OCI-LY3 (cell line): ENCODE data around the gene R3HDM4.

Experiments
- H2AFZ ChIP-seq: fragments of 200-600, 300-600 bp; shearing (Covaris generic); 2 replicates; pipeline ENCODE4 v1.6.0; 2014; ENCODE audit warnings: antibody characterized with exemption, low read depth, low read length
- H3K27ac ChIP-seq: fragments of 200-600, 300-600 bp; sonication (generic); 2 replicates; pipeline ENCODE4 v1.5.1; 2014; ENCODE audit warnings: mild to moderate bottlenecking, low read length, moderate library complexity, mixed read lengths
- H3K27me3 ChIP-seq: fragments of 200-600, 300-600 bp; sonication (generic); 2 replicates; pipeline ENCODE4 v1.6.1; 2014; ENCODE audit warnings: low read depth, low read length, mixed read lengths
- H3K36me3 ChIP-seq: fragments of 200-600, 300-600 bp; sonication (generic); replicated peaks from 2 replicates; pipeline ENCODE3; 2014; ENCODE audit warnings: low read depth, low read length, mixed read lengths
- H3K4me1 ChIP-seq: fragments of 300-600, 200-600 bp; sonication (generic); 2 replicates; pipeline ENCODE4 v1.6.1; 2014; ENCODE audit warnings: low read length, mixed read lengths
- H3K4me2 ChIP-seq: fragments of 200-600, 300-600 bp; sonication (generic); 2 replicates; pipeline ENCODE4 v1.6.1; 2014; ENCODE audit warnings: low read length, mixed read lengths
- H3K4me3 ChIP-seq: fragments of 300-600, 200-600 bp; sonication (generic); 2 replicates; pipeline ENCODE4 v1.5.1; 2014; ENCODE audit warnings: antibody characterized with exemption, mild to moderate bottlenecking, low read length, moderate library complexity
- H3K79me2 ChIP-seq: fragments of 300-600, 200-600 bp; shearing (Covaris generic); 2 replicates; pipeline ENCODE4 v1.6.1; 2014; ENCODE audit warnings: mild to moderate bottlenecking, low read length, mixed read lengths
- H3K9ac ChIP-seq: fragments of 300-600, 200-600 bp; shearing (Covaris generic); 2 replicates; pipeline ENCODE4 v1.6.0; 2014; ENCODE audit warnings: mild to moderate bottlenecking, low read length, moderate library complexity
- H3K9me3 ChIP-seq: fragments of 200-600, 300-600 bp; shearing (Covaris generic); 2 replicates; pipeline ENCODE4 v1.6.1; 2014; ENCODE audit warnings: low read length, mixed read lengths; ENCODE audit not compliant: insufficient read depth
- H4K20me1 ChIP-seq: fragments of 200-600, 300-600 bp; sonication (generic); 2 replicates; pipeline ENCODE4 v1.6.1; 2016; ENCODE audit warnings: low read length, mixed read lengths; ENCODE audit not compliant: insufficient read depth
- EZH2phosphoT487 ChIP-seq: fragments of 200-600 bp; shearing (Covaris generic); IDR thresholded peaks from 2 replicates; pipeline ENCODE4 v1.6.1; 2018; ENCODE audit warnings: antibody characterized with exemption, mixed run types, low read depth
- TF ChIP-seq, protein P1 (sequence below): fragments of 200-600, 300-600 bp; sonication (generic); IDR thresholded peaks from 2 replicates; pipeline ENCODE4 v1.5.1; 2014; ENCODE audit warnings: antibody characterized with exemption, low read length, low read depth

R3HDM4 gene

DNA sequence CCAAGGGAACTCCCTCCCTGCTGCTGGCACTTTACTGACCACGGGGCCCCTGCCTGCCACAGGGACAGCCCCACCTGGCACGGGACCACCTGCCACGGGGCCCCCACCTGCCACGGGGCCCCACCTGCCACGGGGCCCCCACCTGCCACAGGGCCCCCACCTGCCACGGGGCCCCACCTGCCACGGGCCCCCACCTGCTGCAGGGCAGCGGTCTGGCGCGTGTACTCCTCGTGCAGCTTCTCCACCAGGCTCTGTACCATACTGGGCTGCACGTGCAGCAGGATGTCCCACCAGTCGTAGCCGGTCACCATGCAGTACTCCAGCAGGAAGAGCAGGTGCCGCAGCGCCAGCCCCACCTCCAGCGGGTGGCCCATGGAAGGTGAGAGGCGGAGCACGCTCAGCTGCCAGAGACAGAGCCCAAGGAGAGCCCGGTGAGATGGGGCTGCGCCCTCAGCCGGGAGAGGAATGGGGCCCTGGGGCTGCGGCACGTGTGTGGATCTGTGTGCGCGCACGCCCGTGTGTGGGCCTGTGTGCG is 36.2 kb downstream of the R3HDM4 start:
- Histone ChIP-seq H3K79me2 (no peaks in the 10 kb centered on the region), H3K36me3 (peaks cover 24% of the 10 kb centered on the region), H3K4me2 (no peak overlapping the region), H3K27me3 (no peaks in the 10 kb centered on the region), H3K9ac (no peak overlapping the region), H3K27ac (no peak overlapping the region), H2AFZ (no peak overlapping the region), H4K20me1 (peaks cover 12% of the 10 kb centered on the region; the same call in 1 of the 2 replicates), H3K4me1 (peaks cover 8% of the 10 kb centered on the region), H3K4me3 (no peak overlapping the region), H3K9me3 (no peaks in the 10 kb centered on the region)
- no peak for TF ChIP-seq EZH2phosphoT487
- TF ChIP-seq, protein P1, sequence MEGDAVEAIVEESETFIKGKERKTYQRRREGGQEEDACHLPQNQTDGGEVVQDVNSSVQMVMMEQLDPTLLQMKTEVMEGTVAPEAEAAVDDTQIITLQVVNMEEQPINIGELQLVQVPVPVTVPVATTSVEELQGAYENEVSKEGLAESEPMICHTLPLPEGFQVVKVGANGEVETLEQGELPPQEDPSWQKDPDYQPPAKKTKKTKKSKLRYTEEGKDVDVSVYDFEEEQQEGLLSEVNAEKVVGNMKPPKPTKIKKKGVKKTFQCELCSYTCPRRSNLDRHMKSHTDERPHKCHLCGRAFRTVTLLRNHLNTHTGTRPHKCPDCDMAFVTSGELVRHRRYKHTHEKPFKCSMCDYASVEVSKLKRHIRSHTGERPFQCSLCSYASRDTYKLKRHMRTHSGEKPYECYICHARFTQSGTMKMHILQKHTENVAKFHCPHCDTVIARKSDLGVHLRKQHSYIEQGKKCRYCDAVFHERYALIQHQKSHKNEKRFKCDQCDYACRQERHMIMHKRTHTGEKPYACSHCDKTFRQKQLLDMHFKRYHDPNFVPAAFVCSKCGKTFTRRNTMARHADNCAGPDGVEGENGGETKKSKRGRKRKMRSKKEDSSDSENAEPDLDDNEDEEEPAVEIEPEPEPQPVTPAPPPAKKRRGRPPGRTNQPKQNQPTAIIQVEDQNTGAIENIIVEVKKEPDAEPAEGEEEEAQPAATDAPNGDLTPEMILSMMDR, result no peak

DNA sequence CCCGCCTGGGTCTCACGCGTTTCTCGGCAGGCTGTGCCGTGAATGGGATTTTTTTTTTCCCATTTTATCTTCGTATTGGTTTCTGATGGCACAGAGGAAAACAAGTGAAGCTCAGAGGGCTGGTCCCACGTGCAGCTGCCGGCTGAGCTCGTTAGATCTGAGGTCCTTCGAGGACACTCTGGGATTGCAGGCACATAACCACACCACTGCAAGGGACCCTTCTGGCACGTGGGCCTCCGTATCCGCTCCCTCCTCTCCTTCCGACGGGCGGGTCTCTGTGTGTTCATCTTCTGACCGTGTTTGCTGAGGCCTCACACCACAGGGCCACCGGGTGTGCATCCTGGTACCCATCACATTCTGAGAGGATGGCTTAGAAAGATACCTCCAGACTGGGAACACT is 36.9 kb downstream of the R3HDM4 start:
- peaks cover 8% of the 10 kb centered on the region; the same call in 1 of the 2 replicates for H4K20me1 ChIP-seq
- H2AFZ ChIP-seq, result no peak overlapping the region
- TF ChIP-seq, protein P1, result no peak
- TF ChIP-seq EZH2phosphoT487, result no peak
- no peaks in the 10 kb centered on the region for H3K27me3 ChIP-seq
- H3K4me3 ChIP-seq, result no peak overlapping the region
- no peak overlapping the region for H3K4me2 ChIP-seq
- H3K4me1 ChIP-seq, result peaks cover 8% of the 10 kb centered on the region
- H3K36me3 ChIP-seq, result peaks cover 20% of the 10 kb centered on the region
- H3K9me3 ChIP-seq, result no peaks in the 10 kb centered on the region
- H3K9ac ChIP-seq, result no peak overlapping the region
- H3K27ac ChIP-seq, result no peak overlapping the region
- H3K79me2 ChIP-seq, result no peaks in the 10 kb centered on the region

DNA sequence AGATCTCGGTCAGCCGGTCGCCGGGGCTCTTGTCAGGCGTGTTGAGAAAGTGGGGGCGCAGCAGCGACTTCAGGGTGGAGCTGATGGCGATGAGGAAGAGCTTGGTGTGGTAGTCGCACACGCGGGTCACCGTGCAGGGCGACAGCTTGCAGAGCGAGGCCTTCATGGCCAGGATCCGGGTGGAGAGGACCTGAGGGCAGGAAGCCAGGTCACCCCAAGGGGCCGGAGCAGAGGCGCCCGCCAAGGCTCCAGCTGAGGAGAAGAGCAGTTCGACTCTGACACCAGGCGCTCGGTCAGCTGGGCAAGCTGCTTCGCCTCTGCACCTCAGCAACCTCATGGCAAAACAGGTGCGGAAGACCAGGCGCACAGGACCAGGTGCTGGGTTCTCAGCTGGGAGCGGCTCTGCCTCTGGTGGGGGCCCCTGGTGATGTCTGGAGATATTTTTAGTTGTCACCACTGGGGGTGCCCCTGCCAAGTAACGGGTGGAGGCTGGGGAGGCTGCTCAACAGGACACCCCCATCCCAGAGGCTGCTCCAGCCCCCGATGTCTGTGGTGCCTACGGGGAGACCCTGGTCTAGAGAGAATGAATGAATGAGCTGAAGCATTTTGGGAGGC is 37.6 kb downstream of the R3HDM4 start:
- peaks cover 22% of the 10 kb centered on the region for H3K36me3 ChIP-seq
- no peak for TF ChIP-seq EZH2phosphoT487
- TF ChIP-seq, protein P1, result no peak
- peaks cover 6% of the 10 kb centered on the region; the same call in 1 of the 2 replicates for H4K20me1 ChIP-seq

DNA sequence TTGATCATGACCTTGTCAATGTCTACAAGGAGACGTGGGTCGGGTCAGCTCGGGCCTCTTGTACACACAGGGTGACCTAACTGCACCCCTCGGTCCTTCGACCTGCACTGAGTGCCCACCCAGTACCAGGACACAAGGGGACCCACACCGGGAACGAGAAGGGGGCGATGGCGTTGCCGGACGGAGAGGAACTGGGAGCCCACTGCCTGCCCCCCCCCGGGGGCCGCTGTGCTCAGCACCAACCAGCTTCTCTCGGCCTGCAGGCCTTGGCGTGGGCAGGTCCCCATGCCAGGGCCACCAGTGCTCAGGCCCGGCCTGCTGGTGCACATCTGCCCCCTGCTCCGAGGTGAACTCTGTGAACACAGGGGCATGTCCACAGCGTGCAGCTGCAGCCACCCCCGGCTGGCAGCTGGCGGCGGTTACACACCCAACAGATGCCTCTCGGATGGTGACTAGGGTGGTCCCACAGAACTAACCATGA is 39.4 kb downstream of the R3HDM4 start:
- Histone ChIP-seq H2AFZ (no peak overlapping the region), H3K4me3 (no peak overlapping the region), H3K9ac (no peak overlapping the region), H3K4me1 (peaks cover 8% of the 10 kb centered on the region), H3K9me3 (no peaks in the 10 kb centered on the region), H3K4me2 (no peak overlapping the region), H3K27ac (no peak overlapping the region), H3K79me2 (no peaks in the 10 kb centered on the region), H3K27me3 (no peaks in the 10 kb centered on the region), H4K20me1 (peaks cover 6% of the 10 kb centered on the region; the same call in 1 of the 2 replicates), H3K36me3 (peaks cover 31% of the 10 kb centered on the region)
- TF ChIP-seq, protein P1, result no peak

More for the DNA sequence above, 37.6 kb downstream of the R3HDM4 start:
- Histone ChIP-seq H3K9me3 (no peaks in the 10 kb centered on the region), H3K27me3 (no peaks in the 10 kb centered on the region), H3K9ac (no peak overlapping the region), H2AFZ (no peak overlapping the region), H3K27ac (no peak overlapping the region), H3K79me2 (no peaks in the 10 kb centered on the region), H3K4me1 (peaks cover 8% of the 10 kb centered on the region), H3K4me3 (no peak overlapping the region), H3K4me2 (no peak overlapping the region)
